ENCODE results near the gene EFHC2. TPM values are rescaled to one million over a fixed set of nuclear protein-coding genes. Genes with fewer than 3 reads are reported as not detected.

EFHC2 gene
- polyA plus RNA-seq, 1 donor (not counting 4 experiments of a cell fraction or from before 2014, with no cell fraction given), result 0.98 TPM

GRCh38 chrX:44282753-44283152, 60.7 kb downstream of the EFHC2 start:
- H3K4me1 ChIP-seq (ENCODE audit: control insufficient read depth, extremely low read depth, insufficient read depth, low read length), result no peaks in the 10 kb centered on the region
- no peaks in the 10 kb centered on the region for H3K9me1 ChIP-seq (ENCODE audit: control insufficient read depth, extremely low read depth, insufficient read depth, low read length)
- FAIRE-seq (no peak), DNase-seq (ENCODE audit: low read depth, low spot score) (no peak)
- H2AFZ ChIP-seq (ENCODE audit: control insufficient read depth, low read length), result no peak overlapping the region
- dilution Hi-C loops (cut with MboI; ENCODE audit: extremely low pct_ligation_motif_present, low sequenced_read_pairs), result no loop called here
- no peak for TF ChIP-seq CTCF (optimal IDR thresholded peaks at IDR 0.05 in 1 of 3, IDR thresholded peaks at IDR 0.05 in 1 of 3, conservative IDR thresholded peaks at IDR 0.05 in 1 of 3; ENCODE audit: extremely low read depth in 1 of 3, insufficient read depth in 2 of 3, low read length in 3 of 3)
- TF ChIP-seq EZH2 (IDR thresholded peaks at IDR 0.05; ENCODE audit: low read length), result no peak
- no peak overlapping the region for H3K27ac ChIP-seq (ENCODE audit: control insufficient read depth, insufficient read depth, low read length)
- no peaks in the 10 kb centered on the region for H3K27me3 ChIP-seq (ENCODE audit: control insufficient read depth, extremely low read depth, insufficient read depth, low read length)
- H3K9ac ChIP-seq (ENCODE audit: control insufficient read depth, extremely low read depth, insufficient read depth, low read length), result no peak overlapping the region
- H3K36me3 ChIP-seq (ENCODE audit: control insufficient read depth in 2 of 2, extremely low read depth in 1 of 2, insufficient read depth in 2 of 2, low read length in 2 of 2), result no peaks in the 10 kb centered on the region
- no peak overlapping the region for H3K4me2 ChIP-seq (ENCODE audit: control insufficient read depth, extremely low read depth, insufficient read depth, low read depth, low read length)
- H3K4me3 ChIP-seq (ENCODE audit: control insufficient read depth in 2 of 3, extremely low read depth in 1 of 3, insufficient read depth in 2 of 3, low read depth in 1 of 3, low read length in 3 of 3), result no peak overlapping the region
- no peaks in the 10 kb centered on the region for H3K79me2 ChIP-seq (ENCODE audit: control insufficient read depth, insufficient read depth, low read length)
- H4K20me1 ChIP-seq (ENCODE audit: control insufficient read depth, extremely low read depth, insufficient read depth, low read length), result no peaks in the 10 kb centered on the region
- no peaks in the 10 kb centered on the region for H3K9me3 ChIP-seq (ENCODE audit: control insufficient read depth, low read depth, low read length)

DNA sequence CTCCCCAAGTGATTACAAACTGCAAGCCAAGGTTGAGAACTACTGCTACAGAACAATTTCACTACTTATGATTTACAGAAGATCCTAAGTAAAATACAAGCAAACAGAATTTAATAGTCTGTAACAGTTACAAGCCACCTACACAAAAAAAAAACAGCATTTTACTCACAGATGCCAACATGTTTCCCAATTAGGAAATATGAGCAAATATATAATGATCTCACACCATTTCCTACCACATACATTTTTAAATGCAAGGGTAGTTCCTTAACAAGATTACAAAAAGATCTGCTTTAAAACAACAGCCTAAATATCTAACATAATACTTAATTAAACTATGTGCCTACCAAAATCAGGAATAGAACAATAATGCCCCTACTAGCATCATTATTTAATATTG, 63.4 kb downstream of the EFHC2 start:
- Histone ChIP-seq H4K20me1 (ENCODE audit: control insufficient read depth, extremely low read depth, insufficient read depth, low read length) (no peaks in the 10 kb centered on the region), H3K9ac (ENCODE audit: control insufficient read depth, extremely low read depth, insufficient read depth, low read length) (no peak overlapping the region), H3K27ac (ENCODE audit: control insufficient read depth, insufficient read depth, low read length) (no peak overlapping the region), H3K4me3 (ENCODE audit: control insufficient read depth in 2 of 3, extremely low read depth in 1 of 3, insufficient read depth in 2 of 3, low read depth in 1 of 3, low read length in 3 of 3) (no peak overlapping the region), H3K9me3 (ENCODE audit: control insufficient read depth, low read depth, low read length) (no peaks in the 10 kb centered on the region), H3K79me2 (ENCODE audit: control insufficient read depth, insufficient read depth, low read length) (no peaks in the 10 kb centered on the region), H3K27me3 (ENCODE audit: control insufficient read depth, extremely low read depth, insufficient read depth, low read length) (no peaks in the 10 kb centered on the region), H2AFZ (ENCODE audit: control insufficient read depth, low read length) (no peak overlapping the region), H3K4me2 (ENCODE audit: control insufficient read depth, extremely low read depth, insufficient read depth, low read depth, low read length) (no peak overlapping the region), H3K36me3 (ENCODE audit: control insufficient read depth in 2 of 2, extremely low read depth in 1 of 2, insufficient read depth in 2 of 2, low read length in 2 of 2) (no peaks in the 10 kb centered on the region), H3K9me1 (ENCODE audit: control insufficient read depth, extremely low read depth, insufficient read depth, low read length) (no peaks in the 10 kb centered on the region), H3K4me1 (ENCODE audit: control insufficient read depth, extremely low read depth, insufficient read depth, low read length) (no peaks in the 10 kb centered on the region)
- dilution Hi-C loops (cut with MboI; ENCODE audit: extremely low pct_ligation_motif_present, low sequenced_read_pairs), result no loop called here
- DNase-seq (ENCODE audit: low read depth, low spot score) (no peak), FAIRE-seq (no peak)
- TF ChIP-seq EZH2 (IDR thresholded peaks at IDR 0.05; ENCODE audit: low read length) (no peak), CTCF (optimal IDR thresholded peaks at IDR 0.05 in 1 of 3, IDR thresholded peaks at IDR 0.05 in 1 of 3, conservative IDR thresholded peaks at IDR 0.05 in 1 of 3; ENCODE audit: extremely low read depth in 1 of 3, insufficient read depth in 2 of 3, low read length in 3 of 3) (no peak)
